Stimulated activated CD4-positive, alpha-beta T cell treated with anti-CD3 and anti-CD28 coated beads, Interleukin-4, amount 100 ng/mL, for 4 hours (primary cell): ENCODE data around the gene WDR33.
"Not testable (repeated sequence)": the region's sequence is repeated elsewhere in the genome, so short reads cannot be mapped to it uniquely, and the experiment has no call there.

Source experiments
- DNase-seq, 2 experiments: peaks; one replicate each; pipeline ENCODE4 v3.0.0-alpha.2; 2020

Gene WDR33

DNA sequence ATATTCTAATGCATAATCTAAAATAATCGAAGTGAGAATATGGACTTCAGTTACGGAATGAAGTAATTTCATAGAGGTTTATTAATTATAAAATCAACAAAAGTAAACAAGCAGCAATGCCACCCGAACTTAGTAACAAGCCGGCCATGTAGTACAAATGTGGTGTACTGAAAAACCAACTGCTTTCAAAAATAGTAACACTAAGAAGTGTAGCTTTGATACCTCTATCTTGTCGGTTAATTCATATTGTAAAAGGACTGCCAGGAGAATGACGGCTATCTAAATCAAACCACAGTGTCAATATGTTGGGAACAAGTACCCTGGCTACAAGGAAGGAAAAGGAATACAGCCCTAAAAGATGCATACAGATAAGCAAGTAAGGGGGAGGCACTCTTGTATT lies 48.5 kb downstream of the WDR33 start:
- DNase-seq = no peak

DNA sequence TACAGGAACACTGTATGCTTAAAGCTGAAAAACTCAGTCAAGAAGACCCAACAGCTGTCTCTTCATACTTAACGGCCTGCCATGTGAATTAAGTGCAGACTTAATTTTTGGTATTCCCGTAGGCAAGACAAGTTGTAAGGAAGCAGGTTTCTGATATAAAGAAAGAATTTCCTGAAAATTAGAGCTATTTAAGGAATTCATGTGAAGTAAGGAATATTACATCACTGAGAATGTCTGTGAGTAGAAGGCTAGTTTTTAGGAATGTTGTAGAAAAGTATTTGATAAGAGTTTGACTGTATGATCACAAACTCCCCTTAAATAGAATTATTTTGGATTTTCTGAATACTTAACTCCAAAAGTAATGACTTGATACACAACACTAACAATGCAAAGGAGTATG lies 51.0 kb downstream of the WDR33 start:
- DNase-seq = no peak

DNA sequence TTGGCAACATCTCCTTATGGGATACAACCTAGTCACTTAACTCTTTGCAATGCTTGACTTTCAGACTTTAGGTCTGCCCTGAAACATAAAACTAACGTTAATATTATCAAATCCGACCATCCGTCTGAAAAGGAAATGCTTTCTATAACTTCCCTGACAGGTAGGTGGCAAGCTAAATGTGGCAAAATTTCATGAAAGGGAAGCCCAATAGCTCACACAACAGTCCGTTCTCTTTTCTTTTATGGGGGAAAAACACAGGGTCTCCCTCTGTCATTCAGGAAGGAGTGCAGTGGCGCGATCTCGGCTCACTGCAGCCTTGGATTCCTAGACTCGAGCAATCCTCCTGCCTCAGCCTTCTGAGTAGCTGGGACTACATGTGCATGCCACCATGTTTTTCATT lies 56.8 kb downstream of the WDR33 start:
- no peak for DNase-seq

DNA sequence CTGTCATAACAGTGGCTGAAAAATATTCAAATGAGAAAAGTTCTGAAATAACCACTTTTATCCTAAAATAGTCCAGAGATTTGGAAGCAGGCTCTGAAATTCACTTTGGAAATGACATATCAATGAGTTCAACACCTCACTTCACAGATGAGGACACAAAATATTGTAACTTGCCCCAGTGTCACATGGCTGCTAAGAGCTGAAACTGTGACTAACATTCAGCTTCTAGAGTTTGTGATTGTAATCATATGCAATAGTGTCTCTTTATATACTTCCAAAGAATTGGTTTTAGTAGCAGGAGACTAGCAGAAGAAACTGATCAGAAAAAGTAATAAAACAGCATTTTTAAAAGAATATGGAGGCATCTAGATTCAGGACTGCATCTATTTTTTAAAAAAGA lies 57.6 kb downstream of the WDR33 start:
- DNase-seq = no peak

DNA sequence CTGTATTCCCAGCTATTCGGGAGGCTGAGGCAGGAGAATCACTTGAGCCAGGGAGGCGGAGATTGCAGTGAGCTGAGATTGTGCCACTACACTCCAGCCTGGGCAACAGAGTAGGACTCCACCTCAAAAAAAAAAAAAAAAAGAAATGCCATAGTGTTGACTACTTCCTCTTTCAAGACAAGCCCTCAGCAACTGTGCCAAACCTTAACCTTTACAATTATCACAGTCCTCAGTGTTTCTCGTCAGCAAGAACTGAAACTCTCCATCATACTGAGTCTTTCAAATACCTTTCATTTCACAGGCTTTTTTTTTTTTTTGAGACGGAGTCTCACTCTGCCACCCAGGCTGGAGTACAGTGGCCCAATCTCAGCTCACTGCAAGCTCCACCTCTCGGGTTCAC lies 61.4 kb downstream of the WDR33 start:
- DNase-seq = not testable (repeated sequence)

DNA sequence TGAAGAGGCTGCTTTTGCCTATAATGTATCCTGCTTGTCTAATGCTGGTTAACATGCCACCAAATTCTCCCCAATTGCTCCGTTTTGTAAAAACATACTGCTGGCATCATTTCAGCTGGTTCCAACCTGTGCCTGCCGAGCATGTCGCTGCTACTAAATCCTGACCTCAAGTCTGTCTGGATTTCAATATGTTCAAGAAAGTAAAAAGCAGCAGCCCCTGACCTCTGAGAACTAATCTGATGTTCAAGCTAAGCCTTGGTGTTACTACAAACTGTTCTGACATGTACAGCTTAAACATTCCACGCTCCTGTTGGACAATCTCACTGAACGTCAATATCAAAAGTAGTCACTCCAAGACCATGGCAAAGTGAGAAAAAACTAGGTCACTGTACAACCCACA lies 63.4 kb downstream of the WDR33 start:
- DNase-seq = no peak

DNA sequence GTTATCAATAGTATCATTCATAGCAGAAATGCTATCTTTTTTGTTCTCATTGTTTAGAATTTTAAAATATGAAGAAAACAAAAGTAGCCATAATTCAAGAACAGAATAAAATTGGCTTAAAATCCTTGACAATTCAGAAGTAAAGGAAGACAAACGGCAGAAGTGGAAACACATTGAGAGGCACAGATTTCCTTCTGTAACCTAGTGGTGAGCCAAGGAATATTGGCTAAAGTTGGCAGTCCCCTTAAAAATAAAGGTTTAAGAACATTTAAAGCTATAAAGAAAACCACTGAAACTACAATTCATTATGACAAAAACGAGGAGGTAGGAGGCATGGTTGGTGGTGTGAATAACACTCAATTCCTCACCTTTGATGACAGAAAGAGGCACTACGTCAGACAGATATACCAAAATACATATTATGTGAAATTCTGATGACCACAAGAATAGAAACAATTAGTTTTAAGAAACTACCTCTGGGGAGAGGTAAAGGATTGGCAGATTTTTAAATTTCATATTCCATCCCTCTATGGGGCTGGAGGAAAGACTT lies 67.4 kb downstream of the WDR33 start:
- no peak for DNase-seq

DNA sequence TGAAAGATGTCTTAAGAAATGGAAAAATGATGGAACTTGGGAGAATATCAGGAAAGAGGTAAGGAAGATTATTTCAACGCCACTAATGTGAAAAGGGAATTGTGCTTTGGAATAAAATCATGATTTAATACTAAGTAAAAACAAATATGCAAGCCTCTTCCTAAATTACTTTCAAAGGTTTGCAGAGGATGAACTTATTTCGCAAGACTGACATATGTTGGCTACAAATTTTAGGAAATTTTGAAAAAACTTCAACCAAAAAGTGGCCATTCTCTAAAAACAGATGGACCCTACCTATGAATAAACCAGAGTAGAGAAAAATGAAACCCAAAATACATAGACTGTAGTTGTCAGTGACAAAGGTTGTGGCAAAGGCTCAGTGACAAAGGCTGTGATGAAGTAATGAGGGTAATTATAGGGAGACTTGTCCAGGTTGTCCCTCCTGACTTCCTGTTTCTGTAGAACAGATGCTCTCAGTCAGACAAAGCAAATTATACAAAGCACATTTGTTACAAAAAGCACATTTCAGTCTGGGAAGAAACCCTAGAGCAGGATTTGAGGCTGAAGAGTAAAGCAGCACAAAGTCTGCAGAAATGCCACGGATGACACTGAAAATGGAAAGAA lies 70.2 kb downstream of the WDR33 start:
- DNase-seq = no peak

DNA sequence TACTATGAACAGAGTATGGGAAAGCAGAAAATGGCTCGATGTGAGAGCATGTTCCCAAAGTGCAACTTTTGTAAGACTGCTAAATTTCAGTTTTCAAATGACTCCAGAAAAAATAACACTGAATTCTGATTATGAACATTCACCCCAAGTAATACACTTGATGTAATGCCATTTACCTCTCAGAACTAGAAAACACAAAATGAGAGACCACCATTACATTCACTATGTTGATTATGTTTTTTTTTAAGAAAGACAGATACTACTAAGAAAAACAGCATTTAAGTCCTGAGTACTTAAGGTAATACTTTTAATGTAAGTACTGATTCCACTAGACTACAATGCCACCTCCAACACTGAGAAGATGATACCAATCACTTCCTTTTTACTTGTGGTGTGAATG lies 71.2 kb downstream of the WDR33 start:
- no peak for DNase-seq

DNA sequence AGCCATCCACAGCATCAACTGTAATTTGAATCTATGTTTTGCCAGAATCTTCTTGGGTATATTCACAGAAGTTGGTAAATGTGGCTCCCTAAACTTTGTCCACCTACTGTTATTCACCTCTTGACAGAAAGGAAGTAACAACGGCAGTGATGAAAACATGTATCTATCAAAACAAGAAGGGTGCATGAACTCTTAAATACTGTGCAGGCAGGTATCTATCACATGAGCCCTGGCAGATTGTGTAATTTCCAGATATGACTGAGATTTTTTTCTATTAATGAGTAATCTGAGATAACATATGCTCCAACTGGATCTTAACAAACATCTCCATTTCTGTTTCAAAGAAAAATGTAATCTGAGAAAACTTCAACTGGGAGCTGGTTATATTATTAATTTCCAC lies 73.1 kb downstream of the WDR33 start:
- no peak for DNase-seq

DNA sequence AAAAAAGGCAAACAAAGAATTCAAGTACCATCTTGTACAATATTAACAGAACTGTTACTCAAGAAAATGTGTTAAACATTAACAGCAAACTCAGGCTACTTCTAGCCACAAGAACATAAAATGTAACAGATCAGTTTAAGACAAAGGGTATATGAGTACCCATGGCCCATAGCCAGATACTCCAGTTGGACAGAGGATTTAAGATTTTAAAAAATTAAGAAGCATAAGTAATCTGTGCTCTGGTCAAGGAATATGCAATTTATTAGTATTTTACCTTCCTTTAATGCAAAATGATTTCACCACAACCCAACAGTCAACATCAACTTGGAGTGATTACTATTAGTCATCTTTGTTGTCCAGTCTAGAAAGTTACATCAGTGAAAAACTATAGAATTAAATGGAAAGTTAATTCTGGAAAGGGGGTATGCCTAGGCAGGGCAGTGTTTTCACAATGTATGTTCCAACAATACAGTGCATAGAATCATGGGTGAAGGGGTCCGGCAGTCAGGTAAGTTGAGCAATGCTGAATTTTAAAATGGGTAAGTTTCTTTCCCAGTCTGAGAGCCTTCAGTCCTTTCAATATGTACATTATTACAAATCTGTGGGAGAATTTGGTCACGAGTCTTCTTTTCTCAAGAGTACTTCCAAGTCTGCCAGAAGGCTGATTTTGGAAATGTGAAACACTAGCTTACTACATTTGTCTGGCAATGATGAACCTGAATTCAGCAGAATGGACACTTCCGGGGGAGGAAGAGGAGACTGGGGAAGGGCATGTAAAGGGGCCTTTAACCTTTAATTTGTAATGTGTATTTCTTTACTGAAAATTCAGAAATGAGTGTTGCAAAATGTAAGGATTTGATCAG lies 75.2 kb downstream of the WDR33 start:
- no peak for DNase-seq

DNA sequence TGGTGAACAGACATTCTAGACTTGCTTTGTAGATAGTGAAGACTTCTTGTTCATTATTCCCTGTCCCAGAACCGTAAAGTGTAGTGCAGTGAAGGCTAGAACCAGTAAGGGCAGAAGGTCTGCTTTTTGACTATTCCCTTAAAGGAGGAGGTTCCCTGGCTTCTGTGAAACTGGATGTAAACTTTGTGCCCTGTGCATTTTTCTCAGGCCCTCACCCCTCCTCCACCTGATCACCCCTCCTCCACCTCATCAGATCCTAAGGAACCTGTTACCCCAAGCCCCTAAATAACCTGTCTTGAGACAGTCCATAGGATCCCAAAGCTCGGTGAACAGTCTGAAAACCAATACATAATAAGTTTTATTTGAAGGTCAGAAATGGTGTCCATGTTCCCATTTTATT lies 75.9 kb downstream of the WDR33 start:
- DNase-seq = no peak

DNA sequence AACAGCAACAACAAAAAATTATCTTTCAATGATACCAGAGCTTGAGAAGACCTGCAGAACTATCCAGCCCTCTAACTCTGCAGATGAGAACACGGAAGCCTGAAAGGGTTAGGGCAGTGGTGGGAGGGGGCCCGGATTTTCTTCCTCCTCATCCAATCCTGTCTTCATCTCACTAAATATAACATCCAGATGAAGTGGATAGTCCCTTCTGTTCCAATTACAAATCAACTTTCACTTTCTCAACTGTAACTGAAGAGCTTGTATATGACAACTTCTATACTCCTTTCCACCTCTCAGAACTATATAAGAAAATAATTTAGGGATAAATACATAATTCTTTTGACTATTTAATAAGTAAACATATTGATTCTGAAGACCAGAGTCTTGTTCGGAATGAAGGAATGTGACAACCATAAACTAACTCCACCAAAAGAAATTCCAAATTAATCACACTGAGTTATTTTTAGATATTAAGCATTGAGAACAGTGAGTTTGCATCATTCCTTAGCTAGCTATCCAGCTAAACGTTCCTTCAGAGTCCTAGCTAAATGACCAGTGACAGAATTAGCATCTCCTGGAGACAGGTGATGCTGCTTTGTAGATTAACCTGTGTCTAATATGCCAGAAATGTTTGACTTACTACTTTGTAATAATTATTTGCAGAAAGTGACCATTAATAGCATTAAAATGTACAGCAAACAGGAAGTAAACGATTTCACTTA lies 77.0 kb downstream of the WDR33 start:
- DNase-seq = no peak

DNA sequence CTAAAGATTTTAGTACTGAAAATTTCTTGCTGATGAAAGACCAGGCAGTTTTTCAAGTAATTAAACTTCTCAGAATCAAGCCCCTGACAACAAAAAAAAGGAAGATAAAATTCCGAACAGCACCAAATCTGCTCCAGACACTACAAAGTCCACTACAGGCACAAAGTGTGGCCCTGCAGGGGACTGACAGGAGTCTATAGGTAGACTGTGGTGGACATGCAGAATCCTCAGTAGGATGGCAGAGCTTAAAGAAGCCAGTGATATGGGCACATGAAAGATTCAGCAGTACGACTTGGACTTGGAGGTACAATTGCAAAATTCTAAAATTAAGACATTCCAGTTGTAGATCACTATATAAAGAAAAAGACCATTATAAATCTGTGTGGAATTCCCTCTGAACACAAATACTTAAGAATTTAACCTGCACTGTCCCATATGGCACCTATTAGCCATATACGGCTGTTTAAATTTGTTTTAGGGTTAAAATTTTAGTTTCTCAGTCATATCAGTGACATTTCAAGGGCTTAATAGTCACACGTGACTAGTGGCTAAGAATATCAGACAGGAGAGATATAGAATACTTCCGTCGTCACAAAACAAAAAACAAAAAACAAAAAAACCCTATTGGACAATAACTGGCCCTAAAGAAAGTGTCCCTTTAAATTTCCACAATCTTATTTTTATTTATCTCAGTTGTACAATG lies 77.7 kb downstream of the WDR33 start:
- DNase-seq = no peak

DNA sequence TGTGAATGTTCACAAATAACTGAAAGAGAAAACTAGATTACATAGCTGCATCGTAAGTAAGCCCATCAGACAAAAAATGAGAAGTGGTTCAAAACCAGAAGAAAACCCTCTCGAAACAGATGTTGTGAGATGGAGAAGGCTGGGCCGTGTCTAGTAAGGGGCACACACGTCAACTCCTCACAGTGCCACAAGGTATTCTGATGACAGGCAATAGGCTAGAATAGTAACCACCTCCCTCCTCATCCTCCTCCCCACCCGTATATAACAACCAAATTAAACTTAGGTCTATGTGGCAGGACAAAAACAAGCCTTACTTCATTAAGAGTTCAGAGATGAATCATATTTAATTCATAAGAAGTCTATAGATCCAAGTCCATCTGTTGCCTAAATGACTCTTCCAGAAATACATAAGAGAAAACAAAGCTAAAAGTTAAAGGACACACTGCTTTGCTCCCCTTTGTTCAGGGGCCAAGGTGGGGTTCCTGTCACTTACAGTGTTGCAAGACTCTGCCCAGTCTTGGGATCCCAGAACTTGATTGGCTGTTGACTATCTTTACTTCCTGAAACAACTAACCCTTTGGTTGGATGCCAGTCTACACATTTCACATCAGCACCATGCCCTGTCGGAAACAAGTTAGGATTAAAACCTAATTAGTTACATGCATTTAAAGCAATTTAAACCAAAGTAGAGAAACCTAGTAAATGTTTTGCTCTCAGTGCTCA lies 84.7 kb downstream of the WDR33 start:
- DNase-seq = no peak

DNA sequence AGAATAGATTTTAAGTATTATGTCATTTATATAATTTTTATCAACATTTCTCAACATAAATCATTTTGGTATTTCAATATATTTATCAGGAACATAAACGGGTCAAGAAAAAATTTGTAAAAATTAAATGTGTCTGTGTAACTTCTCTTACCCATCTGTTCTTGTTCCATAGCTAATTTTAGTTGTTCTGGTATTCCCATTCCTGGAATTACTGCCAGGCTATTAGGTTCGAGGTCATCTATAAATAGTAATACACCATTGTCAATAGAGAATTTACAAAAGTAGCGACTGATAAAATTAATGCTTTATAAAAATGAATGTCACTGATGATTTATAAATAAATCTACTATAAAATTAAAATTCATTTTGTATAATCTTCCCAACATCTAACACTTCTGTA lies 88.2 kb downstream of the WDR33 start:
- DNase-seq = no peak

DNA sequence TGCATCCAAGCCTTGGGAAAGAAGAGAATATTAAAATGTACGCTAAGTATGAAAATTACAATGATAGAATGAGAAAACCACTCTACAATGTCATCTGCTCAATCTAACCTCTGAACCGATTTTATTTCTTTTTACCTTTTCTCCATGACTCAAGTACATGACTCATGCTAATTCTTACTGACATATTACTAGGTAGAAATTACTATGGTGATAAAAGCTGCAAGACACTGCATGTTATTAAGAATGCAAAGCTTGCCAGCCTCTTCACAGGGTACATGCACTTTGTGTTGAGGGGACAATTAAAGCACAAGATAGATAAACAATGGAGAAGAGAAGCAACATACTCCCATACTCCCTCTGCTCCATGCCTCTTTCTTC lies 89.0 kb downstream of the WDR33 start:
- DNase-seq = no peak

DNA sequence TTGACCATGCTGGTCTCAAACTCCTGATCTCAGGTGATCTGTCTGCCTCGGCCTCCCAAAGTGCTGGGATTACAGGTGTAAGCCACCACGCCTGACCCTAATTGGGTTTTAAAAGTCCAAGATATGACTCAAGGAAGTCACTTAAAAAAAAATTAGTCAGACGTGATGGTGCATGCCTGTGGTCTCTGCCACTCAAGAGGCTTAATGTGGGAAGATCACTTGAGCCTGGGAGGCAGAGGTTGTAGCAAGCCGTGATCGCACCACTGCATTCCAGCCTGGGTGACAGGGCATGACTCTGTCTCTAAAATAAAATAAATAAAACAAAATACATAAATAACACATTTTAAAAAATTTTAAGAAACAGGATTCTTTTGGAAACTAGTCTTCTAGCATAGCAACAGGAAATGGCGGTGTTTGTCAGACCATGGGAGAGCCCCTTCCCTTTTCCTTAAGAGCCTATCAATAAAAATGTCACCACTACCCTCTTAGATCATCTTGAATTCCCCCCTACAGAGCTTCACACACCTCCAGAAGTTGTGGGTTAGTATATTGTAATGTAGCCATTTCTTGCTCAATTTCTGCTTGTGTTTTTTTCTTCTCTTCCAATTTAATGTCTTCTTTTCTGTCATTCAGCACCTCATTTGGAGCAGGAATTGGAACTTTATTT lies 89.5 kb downstream of the WDR33 start:
- DNase-seq = no peak

DNA sequence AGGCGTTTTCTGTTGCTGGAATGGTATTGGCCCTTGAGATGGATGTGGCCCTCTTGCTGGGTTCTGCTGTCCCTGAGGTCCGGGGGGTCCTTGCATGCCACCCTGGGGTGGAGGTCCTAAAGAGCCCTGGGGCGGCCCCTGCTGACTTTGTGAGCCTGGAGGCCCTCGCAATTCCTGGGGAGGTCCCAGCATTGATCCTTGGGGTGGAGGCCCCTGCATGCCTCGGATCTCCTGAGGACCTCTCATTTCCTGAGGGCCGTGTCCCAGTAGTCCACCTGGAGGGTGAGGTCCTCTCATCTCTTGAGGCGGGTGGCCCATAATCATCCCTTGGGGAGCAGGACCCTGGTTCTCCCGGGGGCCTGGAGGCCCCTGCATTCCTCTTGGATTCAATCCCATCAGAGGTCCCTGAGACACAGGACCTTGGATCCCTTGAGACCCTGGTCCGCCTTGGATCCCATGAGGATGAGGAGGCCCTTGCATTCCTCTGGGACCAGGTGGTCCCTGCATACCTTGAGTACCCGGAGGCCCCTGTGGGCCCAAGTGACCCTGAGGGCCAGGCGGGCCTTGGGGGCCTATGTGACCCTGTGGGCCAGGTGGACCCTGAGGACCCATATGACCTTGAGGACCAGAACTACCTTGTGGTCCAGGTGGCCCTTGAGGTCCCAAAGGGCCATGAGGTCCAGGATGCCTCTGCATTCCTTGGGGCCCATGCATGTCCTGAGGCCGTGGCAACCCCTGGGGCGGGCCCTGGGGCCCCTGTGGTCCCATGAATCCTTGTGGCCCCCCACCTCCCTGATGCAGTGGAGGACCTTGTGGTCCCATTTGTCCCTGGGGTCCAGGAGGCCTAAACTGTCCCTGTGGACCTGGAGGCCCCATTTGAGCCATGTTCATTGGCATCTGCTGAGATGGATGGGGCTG lies 91.4 kb downstream of the WDR33 start:
- DNase-seq = no peak

DNA sequence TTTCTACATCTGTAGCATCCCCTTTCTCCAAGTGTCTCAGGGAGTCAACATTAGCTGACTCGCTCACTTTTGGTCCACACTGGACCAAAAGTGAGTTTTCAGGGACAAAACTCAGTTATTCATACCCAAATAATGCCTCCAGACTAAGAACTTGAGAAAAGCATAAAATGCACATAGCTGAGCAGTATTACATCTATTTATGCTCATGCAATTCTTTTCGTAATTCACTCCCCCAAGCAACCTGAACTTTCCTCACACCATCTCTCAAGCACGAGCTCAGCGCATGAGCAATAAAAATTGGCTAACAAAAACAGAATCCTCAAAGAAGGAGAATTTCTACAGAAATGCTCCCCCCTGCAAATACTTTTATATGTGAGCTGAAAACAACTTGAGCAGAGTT lies 92.7 kb downstream of the WDR33 start:
- DNase-seq = no peak
